ENCODE measurements around the gene IFNL2.
"Not testable (repeated sequence)": the region's sequence is repeated elsewhere in the genome, so short reads cannot be mapped to it uniquely, and the experiment has no call there.

The IFNL2 gene

GRCh38 chr19:39252458-39252857 lies 15.7 kb upstream of the IFNL2 start:
- DNase-seq (ENCODE audit: low spot score) (no peak), FAIRE-seq (no peak)

- FAIRE-seq (no peak), DNase-seq (ENCODE audit: low spot score) (no peak)
Measured at GRCh38 chr19:39253374-39254149, 14.6 kb upstream of the IFNL2 start.

GRCh38 chr19:39254531-39255345 lies 13.5 kb upstream of the IFNL2 start:
- no peak for FAIRE-seq

GRCh38 chr19:39257227-39257626 lies 11.0 kb upstream of the IFNL2 start:
- DNase-seq (ENCODE audit: low spot score) (no peak), FAIRE-seq (no peak)

More at GRCh38 chr19:39254531-39255345, 13.5 kb upstream of the IFNL2 start:
- no peak for DNase-seq (ENCODE audit: low spot score)

- FAIRE-seq = no peak
- DNase-seq (ENCODE audit: low spot score) = no peak
Measured at GRCh38 chr19:39261704-39262103, 6.5 kb upstream of the IFNL2 start.

- DNase-seq (ENCODE audit: low spot score) = no peak
- no peak for FAIRE-seq
Measured at GRCh38 chr19:39262496-39262895, 5.7 kb upstream of the IFNL2 start.

- DNase-seq (ENCODE audit: low spot score) (no peak), FAIRE-seq (no peak)
Measured at GRCh38 chr19:39263912-39264305, 4.3 kb upstream of the IFNL2 start.

GRCh38 chr19:39264306-39265290 lies 3.6 kb upstream of the IFNL2 start:
- no peak for DNase-seq (ENCODE audit: low spot score)

GRCh38 chr19:39265321-39265916 lies 2.8 kb upstream of the IFNL2 start:
- no peak for FAIRE-seq
- DNase-seq (ENCODE audit: low spot score) = no peak

More at GRCh38 chr19:39264306-39265290, 3.6 kb upstream of the IFNL2 start:
- FAIRE-seq = no peak

GRCh38 chr19:39268531-39269223 lies 481 bp downstream of the IFNL2 start:
- DNase-seq (ENCODE audit: low spot score); FAIRE-seq: not testable (repeated sequence)

GRCh38 chr19:39269369-39269768 lies 1.2 kb downstream of the IFNL2 start:
- not testable (repeated sequence) for FAIRE-seq

GRCh38 chr19:39270036-39270871 lies 2.1 kb downstream of the IFNL2 start:
- FAIRE-seq (no peak), DNase-seq (ENCODE audit: low spot score) (no peak)

More at GRCh38 chr19:39269369-39269768, 1.2 kb downstream of the IFNL2 start:
- not testable (repeated sequence) for DNase-seq (ENCODE audit: low spot score)

GRCh38 chr19:39273859-39274258 lies 5.7 kb downstream of the IFNL2 start:
- FAIRE-seq; DNase-seq (ENCODE audit: low spot score): not testable (repeated sequence)

GRCh38 chr19:39275578-39275977 lies 7.4 kb downstream of the IFNL2 start:
- FAIRE-seq (no peak), DNase-seq (ENCODE audit: low spot score) (no peak)

GRCh38 chr19:39276740-39277139 lies 8.5 kb downstream of the IFNL2 start:
- DNase-seq (ENCODE audit: low spot score) (no peak), FAIRE-seq (no peak)

GRCh38 chr19:39277598-39277997 lies 9.4 kb downstream of the IFNL2 start:
- DNase-seq (ENCODE audit: low spot score) (no peak), FAIRE-seq (no peak)

- FAIRE-seq (no peak), DNase-seq (ENCODE audit: low spot score) (no peak)
Measured at GRCh38 chr19:39282021-39282420, 13.8 kb downstream of the IFNL2 start.

GRCh38 chr19:39284032-39284431 lies 15.8 kb downstream of the IFNL2 start:
- no peak for FAIRE-seq
- no peak for DNase-seq (ENCODE audit: low spot score)

GRCh38 chr19:39293394-39293793 lies 25.2 kb downstream of the IFNL2 start:
- no peak for FAIRE-seq

More at GRCh38 chr19:39293394-39293793, 25.2 kb downstream of the IFNL2 start:
- DNase-seq (ENCODE audit: low spot score) = no peak
